Esophagus (tissue), 2 donors: Measurements from ENCODE around the gene MRPL11. TPM values are rescaled to one million over a fixed set of nuclear protein-coding genes. Genes with fewer than 3 reads are reported as not detected.
"Not testable (repeated sequence)": the region's sequence is repeated elsewhere in the genome, so short reads cannot be mapped to it uniquely, and the experiment has no call there.

Experiments used
- H3K27ac ChIP-seq, 2 donors: one replicate each; pipeline ENCODE4 v1.5.1; 2013; ENCODE audit warnings: low read depth in 2 of 2, mild to moderate bottlenecking in 2 of 2, inconsistent platforms in 1 of 2, low read length in 1 of 2, moderate library complexity in 1 of 2
- H3K27me3 ChIP-seq, 2 donors: one replicate each; pipeline ENCODE4 v1.6.1; 2013; ENCODE audit warnings: low read length in 2 of 2, control low read depth in 1 of 2, mild to moderate bottlenecking in 1 of 2; ENCODE audit not compliant: insufficient read depth in 2 of 2, control insufficient read depth in 1 of 2
- H3K36me3 ChIP-seq, 2 donors: one replicate each; pipeline ENCODE4 v1.6.1; 2013; ENCODE audit warnings: low read length in 1 of 2; ENCODE audit not compliant: control insufficient read depth in 2 of 2, insufficient read depth in 2 of 2
- H3K4me1 ChIP-seq, 2 donors: one replicate each; pipeline ENCODE4 v1.6.1; 2013; ENCODE audit warnings: low read length in 1 of 2; ENCODE audit not compliant: control insufficient read depth in 2 of 2, insufficient read depth in 2 of 2
- H3K4me3 ChIP-seq, 2 donors: one replicate each; pipeline ENCODE4 v1.5.1; 2013; ENCODE audit warnings: low read length in 2 of 2, mild to moderate bottlenecking in 2 of 2, low read depth in 1 of 2, moderate library complexity in 1 of 2
- H3K9me3 ChIP-seq, 2 donors: one replicate each; pipeline ENCODE4 v1.6.1; 2013; ENCODE audit warnings: mild to moderate bottlenecking in 2 of 2, low read depth in 1 of 2, low read length in 1 of 2, moderate library complexity in 1 of 2; ENCODE audit not compliant: control insufficient read depth in 2 of 2, insufficient read depth in 1 of 2
- WGBS, 2 donors: extraction: QIAGEN DNeasy Blood & Tissue Kit; methylation state at CpG; one replicate each; pipeline ENCODE4 v1.1.7; 2013; 5-methylcytosine and 5-hydroxymethylcytosine counted together
- polyA plus RNA-seq, 2 donors: library from polyadenylated mRNA; stranded (reverse); fragments of 200-250 nt; gene quantifications; one replicate each; pipeline ENCODE4 v1.2.3, GENCODE V29; 2013
- donor health status: healthy with polysubstance abuse.
- donor health status: Bipolar disorder and iron deficiency.

MRPL11 gene
- polyA plus RNA-seq, 2 donors, result 27.2 to 51.1 TPM

DNA sequence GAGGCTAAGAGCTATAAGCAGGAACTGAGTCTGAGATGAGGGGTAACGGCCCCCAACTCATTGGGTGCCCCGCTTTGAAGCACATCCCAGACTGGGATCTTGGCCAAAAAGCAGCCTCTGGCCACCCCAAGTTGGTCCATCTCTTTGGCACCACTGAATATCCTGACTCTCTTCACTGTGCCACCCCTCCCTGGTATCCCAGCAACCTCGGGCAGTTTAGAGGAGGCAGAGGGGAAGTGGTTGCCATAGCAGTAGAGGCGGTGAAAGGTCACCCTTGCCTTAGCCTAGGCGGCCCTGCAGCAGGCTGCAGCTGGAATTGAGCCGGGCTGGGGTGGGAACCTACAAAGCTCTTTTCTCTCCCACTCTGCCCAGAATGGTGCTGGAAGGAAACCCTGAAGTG lies 29.1 kb upstream of the MRPL11 start:
- 31 to 39% methylated on average over 6 of the region's 6 CpGs for WGBS, 2 donors
- Histone ChIP-seq H3K4me3 (peak overlapping the region in 1 of 2 donors; percentile 86), H3K4me1 (peaks cover 0 to 3% of the 10 kb centered on the region in 2 donors), H3K9me3 (no peaks in the 10 kb centered on the region), H3K36me3 (peaks cover 0 to 4% of the 10 kb centered on the region in 2 donors), H3K27me3 (no peaks in the 10 kb centered on the region), H3K27ac (no peak overlapping the region)

DNA sequence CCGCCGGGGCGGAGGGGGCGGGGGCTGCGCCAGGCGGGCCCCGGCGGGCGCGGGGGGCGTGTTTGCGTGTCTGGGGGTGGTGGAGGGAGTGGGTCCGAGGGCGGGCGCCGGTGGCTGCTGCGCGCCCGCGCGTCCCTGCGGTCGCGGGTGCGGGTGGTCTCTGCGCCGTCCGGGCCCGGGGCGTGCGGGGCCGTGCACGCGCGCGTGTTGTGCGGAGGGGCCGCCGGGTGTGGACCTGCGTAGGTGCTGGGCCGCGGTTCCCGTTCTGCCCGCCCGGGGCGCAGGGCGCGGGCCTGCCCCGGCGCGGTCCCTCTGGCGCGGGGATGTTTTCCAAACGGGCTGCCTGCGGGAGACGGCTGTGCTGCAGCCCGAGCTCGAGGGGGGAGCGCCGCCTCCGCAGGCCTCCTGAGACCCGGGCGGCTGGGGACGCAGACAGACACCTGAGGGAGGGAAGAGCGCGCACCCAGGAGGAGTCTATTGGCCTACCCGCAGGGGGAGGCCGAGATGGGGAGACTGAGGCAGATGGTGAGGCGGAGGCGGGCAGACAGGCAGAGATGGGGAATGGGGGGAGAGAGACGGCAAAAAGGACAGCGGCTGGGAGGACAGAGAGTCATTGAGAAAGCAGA lies 28.5 kb upstream of the MRPL11 start:
- Histone ChIP-seq H3K36me3 (peaks cover 0 to 4% of the 10 kb centered on the region in 2 donors), H3K9me3 (no peaks in the 10 kb centered on the region), H3K27me3 (no peaks in the 10 kb centered on the region), H3K4me3 (peak overlapping the region; percentile 75 to 86), H3K4me1 (peaks cover 0 to 3% of the 10 kb centered on the region in 2 donors), H3K27ac (peak overlapping the region; percentile 46 to 69)
- WGBS, 2 donors, result 2 to 3% methylated on average over 39 to 72 of the region's 72 CpGs

DNA sequence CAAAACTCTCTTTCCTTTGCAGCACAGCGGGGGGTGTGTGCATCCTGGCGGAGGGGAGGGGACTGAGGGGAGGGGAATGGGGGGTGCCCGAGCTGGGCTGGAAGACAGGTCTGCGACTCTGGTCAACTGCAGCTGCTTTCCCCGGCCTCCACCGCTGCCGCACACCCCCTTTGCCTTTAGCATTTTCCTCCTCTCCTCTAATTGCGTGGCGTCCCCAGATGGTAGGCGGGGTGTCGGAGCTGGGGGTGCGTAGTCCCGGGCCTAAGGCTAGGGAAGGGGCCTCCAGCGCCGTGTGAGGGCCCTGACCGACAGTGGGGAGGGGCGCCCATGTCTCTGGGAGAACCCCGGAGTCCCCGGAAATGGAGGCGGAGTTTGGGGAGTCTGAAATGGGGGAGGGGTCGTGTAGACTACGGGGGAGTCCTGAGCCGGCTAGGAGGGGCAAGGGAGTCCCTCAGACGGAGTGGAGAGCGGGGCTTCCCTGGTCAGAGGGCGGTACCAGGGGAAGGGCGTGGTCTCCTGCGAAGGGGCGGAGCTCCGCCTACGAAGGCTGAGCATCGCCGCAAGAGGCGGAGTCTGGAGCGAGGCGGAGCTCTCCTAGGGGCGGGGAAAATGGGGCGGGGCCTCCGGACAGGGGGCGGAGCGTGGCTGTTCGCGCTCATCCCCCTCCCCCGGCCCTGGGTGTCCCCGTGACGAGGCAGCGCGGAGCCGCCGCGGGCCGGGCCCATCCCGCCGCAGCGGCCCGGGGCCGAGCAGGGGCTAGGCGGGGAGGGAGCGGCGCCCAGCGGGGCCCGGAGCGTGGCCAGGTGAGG lies 27.8 kb upstream of the MRPL11 start, which contains the start of gene PELI3:
TSS of gene PELI3 (plus strand) at position 681 of the 809 bp plus-strand sequence. CDS start 1,224 bp downstream, outside the sequence.
- Histone ChIP-seq H3K27ac (peak within 1 kb of the TSS; percentile 61 to 81), H3K27me3 (no peaks in the 10 kb centered on the region), H3K9me3 (no peaks in the 10 kb centered on the region), H3K4me1 (peaks cover 0 to 3% of the 10 kb centered on the region in 2 donors), H3K4me3 (peak within 1 kb of the TSS; percentile 75 to 86), H3K36me3 (peaks cover 0 to 4% of the 10 kb centered on the region in 2 donors)
- 1% methylated on average over 34 to 63 of the region's 63 CpGs for WGBS, 2 donors

DNA sequence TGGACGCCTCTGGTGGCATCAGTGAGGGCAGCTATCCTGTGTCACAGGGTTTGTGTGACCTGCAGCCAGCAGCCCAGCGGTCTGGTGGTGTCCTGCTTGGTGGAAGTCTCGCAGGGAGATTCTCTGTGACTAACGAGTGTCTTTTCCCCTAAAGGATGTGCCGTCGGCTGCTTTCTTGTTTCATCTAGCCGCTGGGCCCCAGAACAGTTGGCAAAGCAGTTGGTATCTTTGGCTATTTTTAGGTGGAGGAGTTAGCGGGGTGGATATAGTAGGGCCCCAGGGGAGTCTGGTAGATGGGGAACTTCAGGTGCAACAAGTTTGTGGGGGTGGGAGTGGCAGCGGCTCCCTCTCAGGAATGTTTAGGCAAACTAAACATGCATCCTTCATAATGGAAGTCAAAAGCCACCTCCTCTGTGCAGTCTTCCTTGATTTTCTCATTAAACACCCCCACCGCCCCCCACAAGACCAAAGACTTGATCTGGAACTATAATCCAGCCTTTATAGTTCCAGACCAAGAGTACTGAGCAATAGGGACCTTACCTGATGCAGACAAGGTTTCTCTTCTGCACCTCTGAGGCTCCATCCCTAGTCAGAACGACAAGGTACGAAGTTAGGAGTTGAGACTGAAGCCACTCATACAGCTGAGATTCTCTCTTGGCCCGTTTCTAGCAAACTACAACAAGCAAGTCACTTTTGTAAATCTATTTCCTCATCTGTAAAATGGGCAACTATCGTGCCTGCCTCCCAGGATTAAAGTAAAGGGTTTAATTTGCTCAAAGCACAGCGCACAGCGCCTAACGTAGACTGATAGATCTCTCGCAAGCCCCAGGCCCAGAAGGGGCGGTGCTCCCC lies 27.0 kb upstream of the MRPL11 start:
- no peaks in the 10 kb centered on the region for H3K9me3 ChIP-seq
- H3K27me3 ChIP-seq, result no peaks in the 10 kb centered on the region
- WGBS, 2 donors, result 39 to 49% methylated on average over 19 of the region's 19 CpGs
- peaks cover 0 to 3% of the 10 kb centered on the region in 2 donors for H3K4me1 ChIP-seq
- peaks cover 0 to 2% of the 10 kb centered on the region in 2 donors for H3K36me3 ChIP-seq
- H3K4me3 ChIP-seq, result peak overlapping the region in 1 of 2 donors; percentile 86
- H3K27ac ChIP-seq, result peak overlapping the region in 1 of 2 donors; percentile 81

- Histone ChIP-seq H3K36me3 (no peaks in the 10 kb centered on the region), H3K27me3 (no peaks in the 10 kb centered on the region), H3K4me3 (no peak overlapping the region), H3K27ac (no peak overlapping the region), H3K4me1 (peaks cover 0 to 3% of the 10 kb centered on the region in 2 donors), H3K9me3 (no peaks in the 10 kb centered on the region)
- 92 to 93% methylated on average over 1 of the region's 1 CpG for WGBS, 2 donors
Measured at GRCh38 chr11:66464916-66465315, 26.3 kb upstream of the MRPL11 start.

DNA sequence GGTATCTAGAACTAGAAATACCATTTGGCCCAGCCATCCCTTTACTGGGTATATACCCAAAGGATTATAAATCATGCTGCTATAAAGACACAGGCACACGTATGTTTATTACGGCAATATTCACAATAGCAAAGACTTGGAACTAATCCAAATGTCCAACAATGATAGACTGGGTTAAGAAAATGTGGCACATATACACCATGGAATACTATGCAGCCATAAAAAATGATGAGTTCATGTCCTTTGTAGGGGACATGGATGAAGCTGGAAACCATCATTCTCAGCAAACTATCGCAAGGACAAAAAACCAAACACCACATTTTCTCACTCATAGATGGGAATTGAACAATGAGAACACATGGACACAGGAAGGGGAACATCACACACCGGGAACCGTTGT lies 25.5 kb upstream of the MRPL11 start:
- H3K4me3 ChIP-seq, H3K27ac ChIP-seq, H3K36me3 ChIP-seq, H3K27me3 ChIP-seq, H3K9me3 ChIP-seq, H3K4me1 ChIP-seq: not testable (repeated sequence)
- WGBS, 2 donors, result 81 to 91% methylated on average over 5 of the region's 5 CpGs

DNA sequence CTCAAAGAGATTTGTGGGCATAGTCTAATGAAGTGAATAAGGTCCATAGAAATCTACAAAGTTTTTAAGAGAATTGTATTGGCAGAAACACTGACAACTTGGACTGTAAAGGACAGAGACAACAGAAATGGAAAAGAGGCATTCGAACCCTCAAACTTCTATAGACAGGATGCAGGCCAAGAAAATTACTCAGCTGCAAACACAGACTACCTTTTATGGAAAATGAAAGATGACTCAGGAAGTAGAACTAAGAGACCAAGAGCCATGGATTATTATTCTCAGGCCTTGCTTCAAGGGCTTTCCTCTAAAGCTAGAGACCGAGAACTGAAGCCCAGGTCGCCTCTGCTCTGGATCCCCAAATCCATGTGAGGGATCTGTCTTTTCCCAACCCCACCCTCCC lies 24.3 kb upstream of the MRPL11 start:
- Histone ChIP-seq H3K4me1 (peaks cover 0 to 3% of the 10 kb centered on the region in 2 donors), H3K9me3 (no peaks in the 10 kb centered on the region), H3K4me3 (no peak overlapping the region), H3K27me3 (no peaks in the 10 kb centered on the region), H3K36me3 (no peaks in the 10 kb centered on the region), H3K27ac (no peak overlapping the region)
- WGBS, 2 donors, result 91 to 93% methylated on average over 3 of the region's 3 CpGs

- Histone ChIP-seq H3K36me3 (no peaks in the 10 kb centered on the region), H3K27me3 (no peaks in the 10 kb centered on the region), H3K4me3 (no peak overlapping the region), H3K9me3 (no peaks in the 10 kb centered on the region), H3K4me1 (peaks cover 0 to 3% of the 10 kb centered on the region in 2 donors), H3K27ac (no peak overlapping the region)
Measured at GRCh38 chr11:66462010-66462409, 23.4 kb upstream of the MRPL11 start.

GRCh38 chr11:66459138-66459778 lies 20.6 kb upstream of the MRPL11 start:
- no peaks in the 10 kb centered on the region for H3K9me3 ChIP-seq
- 64 to 67% methylated on average over 5 of the region's 5 CpGs for WGBS, 2 donors
- no peaks in the 10 kb centered on the region for H3K36me3 ChIP-seq
- H3K27me3 ChIP-seq, result no peaks in the 10 kb centered on the region
- no peak overlapping the region for H3K4me3 ChIP-seq
- H3K27ac ChIP-seq, result no peak overlapping the region
- no peaks in the 10 kb centered on the region for H3K4me1 ChIP-seq
